Esophagus muscularis mucosa (tissue), 4 donors: ENCODE measurements around the gene LINC00237. TPM values are rescaled to one million over a fixed set of nuclear protein-coding genes. Genes with fewer than 3 reads are reported as not detected.

Source experiments
- DNase-seq: peaks from one replicate; pipeline ENCODE4 v3.0.0-alpha.2; 2017; ENCODE audit errors: extremely low spot score
- H3K27ac ChIP-seq, 4 donors: fragments of 200-600 bp; sonication (generic); replicated peaks in 1 of 4; 1 replicate in 3 of 4; 2 replicates in 1 of 4; pipeline ENCODE4 v1.5.1; 2016 to 2019; ENCODE audit warnings: mild to moderate bottlenecking in 1 of 4
- H3K27me3 ChIP-seq, 4 donors: fragments of 200-600 bp; sonication (generic); one replicate each; pipeline versions ENCODE4 v1.5.1 to v1.6.0; 2016 to 2019
- H3K36me3 ChIP-seq, 4 donors: fragments of 200-600 bp; sonication (generic); one replicate each; pipeline ENCODE4 v1.5.1; 2016 to 2019
- H3K4me1 ChIP-seq, 4 donors: fragments of 200-600 bp; sonication (generic); one replicate each; pipeline ENCODE4 v1.5.1; 2016 to 2019
- H3K4me3 ChIP-seq, 4 donors: fragments of 200-600 bp; sonication (generic); 1 replicate in 2 of 4; 2 replicates in 2 of 4; pipeline ENCODE4 v1.5.1; 2016 to 2019; ENCODE audit warnings: mild to moderate bottlenecking in 4 of 4, moderate library complexity in 1 of 4
- H3K9me3 ChIP-seq, 4 donors: fragments of 200-600 bp; sonication (generic); 1 replicate in 3 of 4; 2 replicates in 1 of 4; pipeline ENCODE4 v1.5.1; 2016 to 2019
- EP300 ChIP-seq: sonication (generic); formaldehyde crosslinking; IDR thresholded peaks from one replicate; pipeline ENCODE4 v1.6.1; 2017; ENCODE audit warnings: antibody characterized with exemption
- POLR2A ChIP-seq: fragments of 450-650 bp; IDR thresholded peaks from one replicate; pipeline ENCODE4 v1.6.1; 2017; ENCODE audit warnings: antibody characterized with exemption, moderate library complexity, mild to moderate bottlenecking, low read depth
- POLR2AphosphoS5 ChIP-seq, 2 donors: sonication (generic); formaldehyde crosslinking; IDR thresholded peaks; one replicate each; pipeline ENCODE4 v1.6.1; 2017; ENCODE audit warnings: antibody characterized with exemption in 2 of 2
- WGBS: methylation state at CpG from one replicate; pipeline ENCODE4 v1.1.5; 2018; 5-methylcytosine and 5-hydroxymethylcytosine counted together
- intact Hi-C: fragments of 100-400 bp; cut with DNase I; formaldehyde crosslinking; loops from one replicate; pipeline ENCODE4 v1.15.1; 2023
- total RNA-seq, 4 donors: library from RNA; depleted of rRNA; stranded (reverse); fragments of >200 nt; gene quantifications; one replicate each; pipeline versions ENCODE4 v1.1.0 to v1.2.1, GENCODE V29; 2016
- TF ChIP-seq, protein P1 (sequence below), 3 experiments: fragments of 200-600 bp in 2 of 3; fragments of 450-650 bp in 1 of 3; sonication (generic) in 2 of 3; IDR thresholded peaks; one replicate each; pipeline ENCODE4 v1.5.1; 2017 to 2019; ENCODE audit warnings: antibody characterized with exemption in 3 of 3, mild to moderate bottlenecking in 2 of 3, moderate library complexity in 1 of 3

The LINC00237 gene
- total RNA-seq, 4 donors from 2014 or later = not detected

DNA sequence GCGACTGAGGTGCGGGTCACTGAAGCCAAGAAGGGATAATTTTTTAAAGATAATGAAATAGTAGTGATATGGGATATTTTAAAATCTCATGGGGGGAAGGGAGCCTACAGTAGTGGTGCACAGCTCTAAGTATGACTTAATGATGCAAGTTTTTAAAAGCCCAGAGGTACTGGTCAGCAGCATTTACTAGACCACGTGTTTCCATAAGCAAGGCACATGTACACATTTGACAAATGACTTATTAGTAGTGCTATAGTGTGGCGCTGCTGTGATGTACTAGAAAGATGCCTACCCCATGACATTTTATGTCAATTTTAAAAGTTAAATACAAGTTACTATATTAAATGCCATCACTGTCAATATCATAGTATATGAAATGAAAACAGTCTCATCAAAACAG lies 7.5 kb upstream of the LINC00237 start:
- Histone ChIP-seq H3K4me1 (no peaks in the 10 kb centered on the region), H3K9me3 (no peaks in the 10 kb centered on the region), H3K4me3 (no peak overlapping the region), H3K36me3 (no peaks in the 10 kb centered on the region), H3K27ac (no peak overlapping the region), H3K27me3 (peaks cover 0 to 23% (median 0%) of the 10 kb centered on the region in 4 donors)
- WGBS = 77% methylated on average over 4 of the region's 4 CpGs
- intact Hi-C loops = no loop called here
- no peak for DNase-seq
- TF ChIP-seq POLR2AphosphoS5 (IDR thresholded peaks at IDR 0.05) = no peak
- no peak for TF ChIP-seq EP300
- TF ChIP-seq POLR2A = no peak
- TF ChIP-seq, protein P1, sequence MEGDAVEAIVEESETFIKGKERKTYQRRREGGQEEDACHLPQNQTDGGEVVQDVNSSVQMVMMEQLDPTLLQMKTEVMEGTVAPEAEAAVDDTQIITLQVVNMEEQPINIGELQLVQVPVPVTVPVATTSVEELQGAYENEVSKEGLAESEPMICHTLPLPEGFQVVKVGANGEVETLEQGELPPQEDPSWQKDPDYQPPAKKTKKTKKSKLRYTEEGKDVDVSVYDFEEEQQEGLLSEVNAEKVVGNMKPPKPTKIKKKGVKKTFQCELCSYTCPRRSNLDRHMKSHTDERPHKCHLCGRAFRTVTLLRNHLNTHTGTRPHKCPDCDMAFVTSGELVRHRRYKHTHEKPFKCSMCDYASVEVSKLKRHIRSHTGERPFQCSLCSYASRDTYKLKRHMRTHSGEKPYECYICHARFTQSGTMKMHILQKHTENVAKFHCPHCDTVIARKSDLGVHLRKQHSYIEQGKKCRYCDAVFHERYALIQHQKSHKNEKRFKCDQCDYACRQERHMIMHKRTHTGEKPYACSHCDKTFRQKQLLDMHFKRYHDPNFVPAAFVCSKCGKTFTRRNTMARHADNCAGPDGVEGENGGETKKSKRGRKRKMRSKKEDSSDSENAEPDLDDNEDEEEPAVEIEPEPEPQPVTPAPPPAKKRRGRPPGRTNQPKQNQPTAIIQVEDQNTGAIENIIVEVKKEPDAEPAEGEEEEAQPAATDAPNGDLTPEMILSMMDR (IDR thresholded peaks at IDR 0.05) = no peak

- Histone ChIP-seq H3K9me3 (no peaks in the 10 kb centered on the region), H3K4me1 (peaks cover 0 to 1% (median under 1%) of the 10 kb centered on the region in 4 donors), H3K4me3 (no peak overlapping the region), H3K36me3 (no peaks in the 10 kb centered on the region), H3K27ac (no peak overlapping the region), H3K27me3 (peaks cover 4 to 39% (median 12%) of the 10 kb centered on the region in 4 donors)
- intact Hi-C loops = no loop called here
- no peak for DNase-seq
- 86% methylated on average over 2 of the region's 2 CpGs for WGBS
- no peak for TF ChIP-seq EP300
- no peak for TF ChIP-seq POLR2AphosphoS5 (IDR thresholded peaks at IDR 0.05)
- TF ChIP-seq, protein P1 (IDR thresholded peaks at IDR 0.05) = no peak
- TF ChIP-seq POLR2A = no peak
These were observed 5.3 kb upstream of the LINC00237 start for GRCh38 chr20:21111416-21111815.

DNA sequence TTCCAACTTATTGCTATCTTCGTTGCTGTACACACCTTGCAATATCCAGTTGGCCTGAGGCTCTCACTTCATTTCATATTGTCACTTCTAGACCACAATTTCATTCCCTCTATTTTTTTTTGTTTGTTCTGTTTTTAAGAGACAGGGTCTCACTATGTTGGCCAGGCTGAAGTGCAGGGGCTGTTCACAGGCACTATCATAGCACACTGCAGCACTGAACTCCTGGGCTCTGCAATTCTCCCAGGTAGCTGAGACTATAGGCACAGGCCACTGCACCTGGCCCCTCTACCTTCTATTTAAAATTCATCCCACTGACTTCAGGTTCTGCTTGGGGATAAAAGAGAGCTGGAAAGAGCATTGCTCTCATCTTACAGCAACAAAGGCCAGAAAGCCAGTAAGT lies 4.7 kb upstream of the LINC00237 start:
- TF ChIP-seq, protein P1 (IDR thresholded peaks at IDR 0.05) = no peak
- TF ChIP-seq EP300 = no peak
- H3K9me3 ChIP-seq = no peaks in the 10 kb centered on the region
- peaks cover 7 to 39% (median 18%) of the 10 kb centered on the region in 4 donors for H3K27me3 ChIP-seq
- H3K36me3 ChIP-seq = no peaks in the 10 kb centered on the region
- WGBS = 96% methylated on average over 1 of the region's 1 CpG
- no peak overlapping the region for H3K27ac ChIP-seq
- intact Hi-C loops = no loop called here
- H3K4me1 ChIP-seq = peaks cover 4 to 7% (median 7%) of the 10 kb centered on the region in 4 donors
- no peak overlapping the region for H3K4me3 ChIP-seq
- no peak for DNase-seq

DNA sequence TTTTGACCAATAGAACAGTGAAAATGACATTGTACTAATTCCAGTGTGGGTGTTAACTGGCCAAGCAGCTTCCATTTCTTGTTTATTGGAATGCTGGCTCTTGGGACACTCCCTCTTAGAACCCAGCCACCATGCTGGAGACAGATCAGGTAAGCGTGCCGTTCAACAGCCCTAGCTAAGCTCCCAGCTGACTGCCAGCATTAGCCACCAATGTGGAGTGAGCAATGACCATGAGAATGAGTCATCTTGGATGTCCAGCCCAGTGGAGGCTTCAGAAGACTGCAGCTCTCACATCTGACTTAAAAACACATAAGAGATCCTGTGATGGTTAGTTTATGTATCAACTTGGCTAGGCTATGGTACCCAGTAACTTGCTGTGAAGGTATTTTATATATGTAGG lies 3.0 kb upstream of the LINC00237 start:
- WGBS = 92% methylated on average over 2 of the region's 2 CpGs
- no peak overlapping the region for H3K27ac ChIP-seq
- H3K36me3 ChIP-seq = no peaks in the 10 kb centered on the region
- intact Hi-C loops = no loop called here
- peak; percentile 68 for DNase-seq
- TF ChIP-seq POLR2AphosphoS5 (IDR thresholded peaks at IDR 0.05) (no peak), POLR2A (no peak), EP300 (no peak)
- TF ChIP-seq, protein P1 (IDR thresholded peaks at IDR 0.05) = no peak
- H3K27me3 ChIP-seq = peaks cover 7 to 55% (median 34%) of the 10 kb centered on the region in 4 donors
- no peak overlapping the region for H3K4me3 ChIP-seq
- peaks cover 7 to 20% (median 18%) of the 10 kb centered on the region in 4 donors for H3K4me1 ChIP-seq
- H3K9me3 ChIP-seq = no peaks in the 10 kb centered on the region

GRCh38 chr20:21105429-21106170 lies 558 bp downstream of the LINC00237 start:
- Histone ChIP-seq H3K4me3 (peak overlapping the region; percentile 20 to 27 (median 22)), H3K36me3 (no peaks in the 10 kb centered on the region), H3K9me3 (no peaks in the 10 kb centered on the region), H3K27me3 (peaks cover 7 to 84% (median 67%) of the 10 kb centered on the region in 4 donors), H3K27ac (no peak overlapping the region), H3K4me1 (peaks cover 32 to 50% (median 47%) of the 10 kb centered on the region in 4 donors)
- intact Hi-C loops = no loop called here
- no peak for DNase-seq
- WGBS = 3% methylated on average over 16 of the region's 50 CpGs
- TF ChIP-seq POLR2A = no peak
- TF ChIP-seq EP300 = no peak
